Measurements from ENCODE around the gene FAM153A.
"Not testable (repeated sequence)": the region's sequence is repeated elsewhere in the genome, so short reads cannot be mapped to it uniquely, and the experiment has no call there.

DNA sequence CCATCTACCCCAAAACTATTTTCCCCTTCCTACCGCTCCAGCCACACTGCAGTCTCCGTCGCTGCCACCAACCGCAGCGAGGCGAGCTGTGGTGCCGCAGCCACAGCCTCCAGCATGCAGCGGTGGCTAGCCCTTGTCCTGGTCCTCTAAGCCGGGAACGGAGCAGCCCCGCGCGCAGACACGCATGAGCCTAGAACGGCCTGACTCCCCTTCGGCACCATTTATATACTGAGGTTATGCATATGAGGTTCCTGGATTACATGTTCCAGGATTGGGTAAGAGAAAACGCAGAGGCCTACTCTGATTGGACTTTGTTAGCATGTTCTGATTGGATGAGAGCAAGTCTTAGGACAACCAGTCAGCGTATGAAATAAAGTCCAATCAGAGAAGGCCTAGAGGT, 24.6 kb upstream of the FAM153A start:
- not testable (repeated sequence) for TF ChIP-seq EZH2phosphoT487 (IDR thresholded peaks at IDR 0.05; ENCODE audit: borderline replicate concordance)
- TF ChIP-seq, protein P1, sequence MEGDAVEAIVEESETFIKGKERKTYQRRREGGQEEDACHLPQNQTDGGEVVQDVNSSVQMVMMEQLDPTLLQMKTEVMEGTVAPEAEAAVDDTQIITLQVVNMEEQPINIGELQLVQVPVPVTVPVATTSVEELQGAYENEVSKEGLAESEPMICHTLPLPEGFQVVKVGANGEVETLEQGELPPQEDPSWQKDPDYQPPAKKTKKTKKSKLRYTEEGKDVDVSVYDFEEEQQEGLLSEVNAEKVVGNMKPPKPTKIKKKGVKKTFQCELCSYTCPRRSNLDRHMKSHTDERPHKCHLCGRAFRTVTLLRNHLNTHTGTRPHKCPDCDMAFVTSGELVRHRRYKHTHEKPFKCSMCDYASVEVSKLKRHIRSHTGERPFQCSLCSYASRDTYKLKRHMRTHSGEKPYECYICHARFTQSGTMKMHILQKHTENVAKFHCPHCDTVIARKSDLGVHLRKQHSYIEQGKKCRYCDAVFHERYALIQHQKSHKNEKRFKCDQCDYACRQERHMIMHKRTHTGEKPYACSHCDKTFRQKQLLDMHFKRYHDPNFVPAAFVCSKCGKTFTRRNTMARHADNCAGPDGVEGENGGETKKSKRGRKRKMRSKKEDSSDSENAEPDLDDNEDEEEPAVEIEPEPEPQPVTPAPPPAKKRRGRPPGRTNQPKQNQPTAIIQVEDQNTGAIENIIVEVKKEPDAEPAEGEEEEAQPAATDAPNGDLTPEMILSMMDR (conservative IDR thresholded peaks at IDR 0.05; ENCODE audit: low read length): not testable (repeated sequence)
